T-helper 1 cell treated with Interleukin-12 subunit alpha and Interleukin-12 subunit beta and Interleukin-4 antibody, amounts not matched to agents 30 ng/mL and 1 ng/mL, for 36 hours (primary cell): Measurements from ENCODE around the gene GXYLT1. TPM values are rescaled to one million over a fixed set of nuclear protein-coding genes. Genes with fewer than 3 reads are reported as not detected.

Experiments
- total RNA-seq: library from RNA; stranded (reverse); gene quantifications from 2 replicates; pipeline ENCODE4 v1.2.3, GENCODE V29; 2022

The GXYLT1 gene
- total RNA-seq, 1 donor from 2014 or later: 9.9 TPM

Other genes starting within 250 kb of the GXYLT1 start
- 51.5 and 53.1 TPM in 2 replicates for gene YAF2, start 93.4 kb upstream of the GXYLT1 start, total RNA-seq
- gene ZCRB1, start 181.2 kb upstream of the GXYLT1 start, total RNA-seq: 41.2 and 46.3 TPM in 2 replicates
- 83.8 and 83.9 TPM in 2 replicates for gene PPHLN1, start 181.3 kb upstream of the GXYLT1 start, total RNA-seq